Activated naive CD4-positive, alpha-beta T cell treated with anti-CD3 and anti-CD28 coated beads, Interleukin-2, amount 10 ng/mL, durations not matched to agents 7 days and 5 days (primary cell): ENCODE measurements around the gene RTP3.
"Not testable (repeated sequence)": the region's sequence is repeated elsewhere in the genome, so short reads cannot be mapped to it uniquely, and the experiment has no call there.

ENCODE experiments used
- CTCF ChIA-PET: fragments of 350-600 bp; sonication (Branson Sonifier 250); formaldehyde crosslinking; loops from one replicate; lab custom pipeline; 2021; ENCODE audit warnings: antibody characterized with exemption; lab: Charles Lee
- DNase-seq: peaks from one replicate; pipeline ENCODE4 v3.0.0-alpha.2; 2020
- H3K27ac Mint-ChIP-seq: one replicate; pipeline ENCODE4 v1.8.0; 2021; ENCODE audit warnings: mild to moderate bottlenecking, moderate library complexity, mixed read lengths
- H3K27me3 Mint-ChIP-seq: one replicate; pipeline ENCODE4 v1.8.0; 2021; ENCODE audit warnings: mild to moderate bottlenecking, mixed read lengths
- H3K36me3 Mint-ChIP-seq: one replicate; pipeline ENCODE4 v1.8.0; 2021; ENCODE audit warnings: mixed read lengths
- H3K4me1 Mint-ChIP-seq: one replicate; pipeline ENCODE4 v1.8.0; 2021; ENCODE audit warnings: mixed read lengths
- H3K4me3 Mint-ChIP-seq: one replicate; pipeline ENCODE4 v1.8.0; 2021; ENCODE audit warnings: mild to moderate bottlenecking, moderate library complexity, mixed read lengths
- H3K9me3 Mint-ChIP-seq: one replicate; pipeline ENCODE4 v1.8.0; 2021; ENCODE audit warnings: mixed read lengths

RTP3 gene

DNA sequence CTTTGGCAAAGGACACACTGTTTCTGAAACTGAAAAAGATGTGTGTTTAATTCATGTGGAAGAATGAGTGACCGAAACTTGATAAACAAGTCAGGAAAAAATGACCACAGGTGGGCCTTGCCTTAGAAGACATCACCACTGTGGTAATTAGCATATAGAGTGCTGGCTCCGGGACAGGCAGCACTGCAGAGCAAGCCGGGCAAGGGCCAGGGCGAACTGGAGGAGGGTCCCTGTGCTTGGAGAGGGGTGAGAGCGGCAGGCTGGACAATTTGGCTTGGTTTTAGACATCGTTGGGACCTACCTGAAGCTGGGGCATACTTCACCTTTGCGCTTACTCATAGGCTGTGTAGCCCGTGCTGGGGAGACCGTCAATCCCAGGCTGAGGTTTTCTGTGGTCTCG is 8.2 kb downstream of the RTP3 start:
- Mint-ChIP-seq H3K4me1 (peaks cover 19% of the 10 kb centered on the region), H3K4me3 (no peak overlapping the region), H3K27me3 (peaks cover 10% of the 10 kb centered on the region), H3K27ac (no peak overlapping the region), H3K36me3 (peaks cover 2% of the 10 kb centered on the region), H3K9me3 (peaks cover 3% of the 10 kb centered on the region)
- CTCF ChIA-PET = no interaction called here
- DNase-seq = no peak

DNA sequence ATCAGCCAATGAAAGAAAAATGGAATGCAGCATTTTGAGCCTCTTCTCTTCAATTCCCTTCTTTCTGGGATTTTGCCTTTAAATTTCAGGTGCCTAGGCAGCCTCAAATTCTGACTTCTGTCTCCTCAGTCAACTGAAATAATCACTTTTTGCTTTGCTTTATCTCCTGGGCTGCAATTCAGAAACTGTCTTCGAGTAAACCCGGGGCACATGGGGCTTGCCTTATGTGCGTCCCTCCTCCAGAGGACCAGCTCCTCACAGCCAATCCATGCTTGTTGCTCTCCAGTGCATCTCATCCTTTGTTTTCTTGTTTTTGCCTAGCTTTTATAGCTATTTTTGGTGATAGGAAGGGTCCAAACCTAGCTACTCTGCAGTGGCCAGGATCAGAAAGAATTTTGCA is 8.8 kb downstream of the RTP3 start:
- Mint-ChIP-seq H3K4me3 (no peak overlapping the region), H3K27ac (no peak overlapping the region), H3K9me3 (peaks cover 3% of the 10 kb centered on the region), H3K36me3 (peaks cover 2% of the 10 kb centered on the region), H3K4me1 (peaks cover 17% of the 10 kb centered on the region), H3K27me3 (peaks cover 15% of the 10 kb centered on the region)
- CTCF ChIA-PET = no interaction called here
- DNase-seq = no peak

- CTCF ChIA-PET = interaction anchor here (0.8 to 1.0 kb wide), 2 partner anchors 21 to 54 kb away, joined by 3 read pairs; no protein-coding TSS in a partner anchor
- H3K27me3 Mint-ChIP-seq = peaks cover 22% of the 10 kb centered on the region
- H3K9me3 Mint-ChIP-seq = peaks cover 3% of the 10 kb centered on the region
- DNase-seq = no peak
- H3K27ac Mint-ChIP-seq = no peak overlapping the region
- no peak overlapping the region for H3K4me3 Mint-ChIP-seq
- peaks cover 9% of the 10 kb centered on the region for H3K4me1 Mint-ChIP-seq
- peaks cover 2% of the 10 kb centered on the region for H3K36me3 Mint-ChIP-seq
Observed at GRCh38 chr3:46508850-46509591, 11.2 kb downstream of the RTP3 start.

GRCh38 chr3:46509661-46510187 is 11.9 kb downstream of the RTP3 start:
- no peak for DNase-seq
- Mint-ChIP-seq H3K4me3 (no peak overlapping the region), H3K9me3 (peaks cover 3% of the 10 kb centered on the region), H3K27ac (no peak overlapping the region), H3K4me1 (peaks cover 8% of the 10 kb centered on the region), H3K27me3 (peaks cover 22% of the 10 kb centered on the region), H3K36me3 (peaks cover 2% of the 10 kb centered on the region)
- CTCF ChIA-PET = interaction anchor here (0.8 to 1.0 kb wide), 2 partner anchors 21 to 53 kb away, joined by 3 read pairs; no protein-coding TSS in a partner anchor

DNA sequence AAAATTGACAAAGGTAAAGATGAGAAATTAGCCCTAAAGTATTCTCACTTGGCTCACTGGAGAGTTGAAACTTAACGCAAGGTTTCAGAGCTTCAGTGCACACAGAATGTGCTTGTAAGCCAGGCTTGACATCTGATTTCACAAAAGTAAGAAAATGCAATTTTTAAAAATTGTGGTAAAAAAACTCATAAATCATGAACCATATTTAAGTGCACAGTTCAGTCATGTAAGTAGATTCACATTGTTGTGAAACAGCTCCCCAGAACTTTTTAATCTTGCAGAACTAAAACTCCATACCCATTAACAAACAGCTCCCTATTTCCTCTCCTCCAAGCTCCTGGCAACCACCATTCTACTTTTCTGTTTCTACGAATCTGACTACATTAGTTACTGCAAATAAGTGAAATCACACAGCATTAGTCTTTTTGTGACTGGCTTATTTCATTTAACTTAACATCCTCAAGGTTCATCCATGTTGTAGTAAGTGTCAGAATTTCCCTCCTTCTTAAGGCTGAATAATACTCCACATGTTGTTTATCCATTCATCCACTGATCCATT is 14.5 kb downstream of the RTP3 start:
- CTCF ChIA-PET = interaction anchor here (0.6 kb wide), 1 partner anchor 855 kb away, joined by 3 read pairs; no protein-coding TSS in a partner anchor
- DNase-seq = no peak
- Mint-ChIP-seq H3K27me3 (peaks cover 19% of the 10 kb centered on the region), H3K9me3 (no peaks in the 10 kb centered on the region), H3K27ac (no peak overlapping the region), H3K36me3 (no peaks in the 10 kb centered on the region), H3K4me1 (no peaks in the 10 kb centered on the region), H3K4me3 (no peak overlapping the region)

- Mint-ChIP-seq H3K4me3 (no peak overlapping the region), H3K27ac (no peak overlapping the region), H3K9me3 (no peaks in the 10 kb centered on the region), H3K27me3 (peaks cover 17% of the 10 kb centered on the region), H3K4me1 (no peaks in the 10 kb centered on the region), H3K36me3 (no peaks in the 10 kb centered on the region)
- no peak for DNase-seq
- CTCF ChIA-PET = no interaction called here
Observed at GRCh38 chr3:46516521-46516920, 18.7 kb downstream of the RTP3 start.

DNA sequence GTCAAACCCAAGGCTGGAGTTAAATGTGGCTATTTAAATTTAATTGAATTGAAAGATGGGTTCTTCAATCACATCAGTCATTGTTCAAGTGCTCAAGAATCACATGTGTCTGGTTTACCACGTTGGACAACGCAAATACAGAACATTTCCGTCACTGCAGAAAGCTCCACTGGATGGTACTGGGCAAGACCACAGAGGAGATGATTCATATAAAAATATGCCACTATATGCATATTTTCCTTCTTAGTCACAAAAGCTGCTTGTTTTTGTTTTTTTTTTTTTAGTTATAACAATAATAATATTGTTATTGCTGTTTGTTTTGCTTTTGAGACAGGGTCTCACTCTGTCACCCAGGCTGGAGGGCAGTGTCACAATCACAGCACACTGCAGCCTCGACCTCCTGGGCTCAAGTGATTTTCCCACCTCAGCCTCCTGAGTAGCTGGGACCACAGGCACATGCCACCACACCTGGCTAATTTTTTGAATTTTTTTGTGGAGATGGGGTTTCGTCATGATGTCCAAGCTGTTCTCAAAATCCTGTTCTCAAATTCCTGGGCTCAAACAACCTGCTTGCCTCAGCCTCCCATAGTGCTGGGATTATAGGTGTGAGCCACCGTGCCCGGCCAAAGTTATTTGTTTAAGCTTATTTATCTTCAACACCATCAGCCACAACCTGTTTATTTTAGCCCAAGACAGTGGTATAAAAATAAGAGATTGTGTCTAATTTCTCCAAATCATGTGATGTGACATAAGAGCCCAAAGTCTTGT is 19.4 kb downstream of the RTP3 start:
- Mint-ChIP-seq H3K4me3 (no peak overlapping the region), H3K36me3 (no peaks in the 10 kb centered on the region), H3K27ac (no peak overlapping the region), H3K27me3 (peaks cover 13% of the 10 kb centered on the region), H3K4me1 (no peaks in the 10 kb centered on the region), H3K9me3 (no peaks in the 10 kb centered on the region)
- CTCF ChIA-PET = no interaction called here
- DNase-seq = no peak

DNA sequence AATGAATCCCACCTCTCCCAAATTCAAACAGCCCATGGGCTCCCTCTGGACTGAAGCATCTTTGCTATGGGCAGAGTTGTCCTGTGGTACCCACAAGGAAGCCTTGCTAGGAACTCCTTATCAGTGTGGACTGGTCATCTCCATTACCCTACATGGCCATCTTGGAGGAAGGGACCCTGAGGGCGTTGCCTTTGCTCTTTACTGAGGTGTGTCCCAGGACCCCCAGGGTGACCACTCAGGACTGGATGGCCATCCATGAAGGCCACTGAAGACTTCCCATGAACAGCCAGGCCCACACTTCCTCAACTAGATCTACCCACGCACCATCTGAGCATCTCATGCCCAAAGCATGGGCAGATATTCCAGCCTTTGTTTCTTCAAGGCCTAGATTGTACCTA is 20.0 kb downstream of the RTP3 start:
- peaks cover 9% of the 10 kb centered on the region for H3K27me3 Mint-ChIP-seq
- no peaks in the 10 kb centered on the region for H3K9me3 Mint-ChIP-seq
- H3K4me1 Mint-ChIP-seq = no peaks in the 10 kb centered on the region
- H3K4me3 Mint-ChIP-seq = no peak overlapping the region
- no peak for DNase-seq
- H3K27ac Mint-ChIP-seq = no peak overlapping the region
- H3K36me3 Mint-ChIP-seq = no peaks in the 10 kb centered on the region
- CTCF ChIA-PET = no interaction called here

GRCh38 chr3:46519952-46520351 is 22.2 kb downstream of the RTP3 start:
- H3K4me1 Mint-ChIP-seq = no peaks in the 10 kb centered on the region
- no peak for DNase-seq
- H3K27me3 Mint-ChIP-seq = peaks cover 15% of the 10 kb centered on the region
- no peak overlapping the region for H3K4me3 Mint-ChIP-seq
- H3K9me3 Mint-ChIP-seq = no peaks in the 10 kb centered on the region
- H3K36me3 Mint-ChIP-seq = no peaks in the 10 kb centered on the region
- no peak overlapping the region for H3K27ac Mint-ChIP-seq
- CTCF ChIA-PET = interaction anchor here (1.5 kb wide), 2 partner anchors 24 to 32 kb away, joined by 3 to 6 read pairs; no protein-coding TSS in a partner anchor

- no peak overlapping the region for H3K4me3 Mint-ChIP-seq
- CTCF ChIA-PET = no interaction called here
Observed at GRCh38 chr3:46520531-46520930, 22.8 kb downstream of the RTP3 start.

GRCh38 chr3:46521096-46521495 is 23.3 kb downstream of the RTP3 start:
- peaks cover 20% of the 10 kb centered on the region for H3K27me3 Mint-ChIP-seq
- H3K36me3 Mint-ChIP-seq = no peaks in the 10 kb centered on the region
- no peaks in the 10 kb centered on the region for H3K9me3 Mint-ChIP-seq
- no peak overlapping the region for H3K27ac Mint-ChIP-seq
- CTCF ChIA-PET = no interaction called here
- H3K4me3 Mint-ChIP-seq = no peak overlapping the region
- DNase-seq = no peak
- no peaks in the 10 kb centered on the region for H3K4me1 Mint-ChIP-seq

More at GRCh38 chr3:46520531-46520930, 22.8 kb downstream of the RTP3 start:
- Mint-ChIP-seq H3K9me3 (no peaks in the 10 kb centered on the region), H3K36me3 (no peaks in the 10 kb centered on the region), H3K27ac (no peak overlapping the region), H3K27me3 (peaks cover 20% of the 10 kb centered on the region), H3K4me1 (no peaks in the 10 kb centered on the region)
- no peak for DNase-seq

GRCh38 chr3:46522201-46522600 is 24.4 kb downstream of the RTP3 start:
- DNase-seq, H3K27ac Mint-ChIP-seq, CTCF ChIA-PET, H3K36me3 Mint-ChIP-seq, H3K4me1 Mint-ChIP-seq, H3K9me3 Mint-ChIP-seq, H3K4me3 Mint-ChIP-seq: not testable (repeated sequence)
- peaks cover 26% of the 10 kb centered on the region for H3K27me3 Mint-ChIP-seq

GRCh38 chr3:46523556-46523955 is 25.8 kb downstream of the RTP3 start:
- CTCF ChIA-PET = no interaction called here
- Mint-ChIP-seq H3K9me3 (no peaks in the 10 kb centered on the region), H3K27ac (no peak overlapping the region), H3K4me1 (no peaks in the 10 kb centered on the region), H3K36me3 (no peaks in the 10 kb centered on the region), H3K4me3 (no peak overlapping the region), H3K27me3 (peaks cover 26% of the 10 kb centered on the region)
- DNase-seq = no peak

GRCh38 chr3:46524008-46524407 is 26.2 kb downstream of the RTP3 start:
- no peaks in the 10 kb centered on the region for H3K4me1 Mint-ChIP-seq
- CTCF ChIA-PET = no interaction called here

More at GRCh38 chr3:46524008-46524407, 26.2 kb downstream of the RTP3 start:
- no peak for DNase-seq
- Mint-ChIP-seq H3K4me3 (no peak overlapping the region), H3K36me3 (no peaks in the 10 kb centered on the region), H3K27me3 (peaks cover 26% of the 10 kb centered on the region), H3K9me3 (no peaks in the 10 kb centered on the region), H3K27ac (no peak overlapping the region)
